ENCODE measurements around the gene PSMB8.

DNA sequence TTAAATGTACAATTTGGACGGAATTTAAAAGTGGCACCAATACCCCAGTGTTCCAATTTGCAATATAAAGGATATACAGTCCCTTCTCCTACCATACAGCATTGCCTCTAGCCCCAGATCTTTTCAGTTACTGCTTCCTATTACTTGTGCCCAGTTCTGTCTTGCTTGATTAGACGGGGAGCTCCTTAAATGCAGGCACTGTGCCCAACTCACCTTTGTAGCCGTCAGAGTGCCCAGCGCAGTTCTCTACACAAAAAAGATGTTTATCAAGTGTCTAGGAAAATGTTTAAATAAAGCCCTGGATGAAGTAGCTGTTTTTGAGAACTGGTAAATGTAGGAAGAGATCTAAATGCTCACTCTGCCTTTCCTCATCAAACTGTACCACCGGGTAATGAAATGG lies 12.9 kb downstream of the PSMB8 start:
- no peak for TF ChIP-seq POLR2A (IDR thresholded peaks at IDR 0.05; ENCODE audit: low read length)
- TF ChIP-seq GATA1 (IDR thresholded peaks at IDR 0.05; ENCODE audit: low read depth, low read length), result no peak

Data from erythroblast (primary cell).